RWPE2 (cell line): Measurements from ENCODE around the gene RBMY1B.
"Not testable (repeated sequence)": the region's sequence is repeated elsewhere in the genome, so short reads cannot be mapped to it uniquely, and the experiment has no call there.

ENCODE experiments used
- ATAC-seq: fragments of 200-7000 bp; cut with Tn5 transposase; 3 replicates; pipeline ENCODE4 v1.9.1; 2021; ENCODE audit warnings: low read depth
- DNase-seq: peaks from one replicate; pipeline ENCODE4 v3.0.0-alpha.2; 2020; ENCODE audit warnings: low spot score
- H3K27ac ChIP-seq: fragments of 450-650 bp; 2 replicates; pipeline ENCODE4 v1.5.1; 2017; ENCODE audit warnings: mild to moderate bottlenecking; ENCODE audit not compliant: poor library complexity, severe bottlenecking
- H3K27me3 ChIP-seq: fragments of 250-450 bp; sonication (Bioruptor Pico); 2 replicates; pipeline ENCODE4 v1.5.1; 2021; ENCODE audit warnings: mild to moderate bottlenecking, moderate library complexity; ENCODE audit not compliant: insufficient read depth, poor library complexity, severe bottlenecking
- H3K36me3 ChIP-seq: fragments of 250-450 bp; sonication (Bioruptor Pico); 2 replicates; pipeline ENCODE4 v1.5.1; 2020; ENCODE audit warnings: low read depth, mild to moderate bottlenecking, moderate library complexity
- H3K4me1 ChIP-seq: fragments of 250-450 bp; sonication (Bioruptor Pico); 2 replicates; pipeline ENCODE4 v1.5.1; 2021; ENCODE audit warnings: mild to moderate bottlenecking, moderate library complexity; ENCODE audit not compliant: insufficient read depth, poor library complexity, severe bottlenecking
- H3K4me3 ChIP-seq: fragments of 250-450 bp; sonication (Bioruptor Pico); 2 replicates; pipeline ENCODE4 v1.5.1; 2021; ENCODE audit warnings: mild to moderate bottlenecking, moderate library complexity; ENCODE audit not compliant: severe bottlenecking
- H3K9me3 ChIP-seq: fragments of 250-450 bp; sonication (Bioruptor Pico); 2 replicates; pipeline ENCODE4 v1.5.1; 2021; ENCODE audit warnings: mild to moderate bottlenecking, moderate library complexity; ENCODE audit not compliant: severe bottlenecking
- TF ChIP-seq, protein P1 (sequence below): fragments of 450-650 bp; IDR thresholded peaks from one replicate; pipeline ENCODE4 v1.5.1; 2017; ENCODE audit warnings: mild to moderate bottlenecking, moderate library complexity; ENCODE audit not compliant: poor library complexity, severe bottlenecking

Gene RBMY1B

DNA sequence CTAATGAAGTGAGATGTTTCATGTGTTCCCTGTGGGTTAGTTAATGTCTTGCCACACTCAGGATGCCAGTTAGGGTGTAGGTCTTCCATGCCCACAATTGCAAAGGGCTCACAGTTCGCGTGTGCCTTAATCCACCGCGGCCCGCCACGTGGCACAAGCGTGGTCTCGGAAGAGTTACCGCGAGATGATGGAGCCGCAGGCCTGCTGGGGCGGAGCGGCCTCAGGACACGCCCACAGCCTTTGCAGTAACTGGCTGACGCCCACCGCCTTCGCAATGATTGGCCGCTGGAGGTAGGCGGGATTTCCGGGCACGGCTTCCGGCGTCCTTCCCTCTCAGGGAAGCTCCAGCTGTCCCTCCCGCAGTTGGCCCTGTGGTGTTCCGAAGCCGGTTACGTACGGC lies at the start of gene RBMY1B:
Gene RBMY1B, plus strand, starts transcription at position 301 of the 400 bp plus-strand sequence. CDS start 2,013 bp downstream, outside the sequence.
- H3K4me3 ChIP-seq, H3K9me3 ChIP-seq, ATAC-seq, H3K27ac ChIP-seq, H3K4me1 ChIP-seq, DNase-seq, H3K36me3 ChIP-seq, H3K27me3 ChIP-seq: not testable (repeated sequence)

DNA sequence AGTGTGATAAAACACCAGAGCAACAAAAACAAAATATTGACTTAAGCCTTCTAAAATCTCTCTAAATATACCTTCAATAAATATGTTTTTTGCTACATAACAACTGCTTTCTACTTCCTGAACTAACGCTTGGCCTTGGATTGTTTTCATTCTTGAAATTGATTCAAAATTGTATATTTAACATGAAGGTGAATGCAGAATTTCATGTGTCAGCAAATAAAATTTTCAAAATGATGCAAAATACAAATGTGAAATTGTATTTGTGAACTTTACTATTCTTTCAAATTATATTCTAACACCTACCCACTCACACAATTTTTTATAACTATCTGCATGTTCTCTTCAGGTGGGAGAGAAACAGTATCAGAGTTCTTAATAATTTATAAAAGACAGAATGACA lies 48.2 kb upstream of the RBMY1B start:
- not testable (repeated sequence) for ATAC-seq, H3K9me3 ChIP-seq, H3K36me3 ChIP-seq, H3K4me3 ChIP-seq, H3K27me3 ChIP-seq, DNase-seq, H3K4me1 ChIP-seq, H3K27ac ChIP-seq

DNA sequence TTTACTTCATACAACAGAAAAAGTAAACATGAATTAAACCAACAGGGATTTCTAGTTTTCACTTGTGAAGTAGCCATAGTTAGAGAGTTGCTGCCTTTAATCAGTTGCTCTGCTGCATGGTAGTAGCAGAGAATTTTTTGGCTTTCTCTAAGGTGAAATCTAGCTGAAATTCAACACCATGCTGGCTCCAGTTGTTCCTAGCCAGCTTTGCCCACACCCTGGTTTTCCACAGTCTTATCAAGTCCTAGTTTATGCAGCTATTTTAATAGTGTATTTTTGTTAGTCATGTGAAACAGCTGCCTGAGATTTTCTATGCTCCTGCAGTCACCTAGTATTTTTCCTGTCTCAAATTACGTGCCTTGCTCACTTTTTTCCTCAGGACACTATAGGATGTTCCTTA lies 28.2 kb upstream of the RBMY1B start:
- Histone ChIP-seq H3K27ac (no peak overlapping the region), H3K36me3 (no peaks in the 10 kb centered on the region), H3K4me1 (no peaks in the 10 kb centered on the region), H3K9me3 (no peaks in the 10 kb centered on the region), H3K27me3 (no peaks in the 10 kb centered on the region), H3K4me3 (no peak overlapping the region)
- no peak for DNase-seq
- TF ChIP-seq, protein P1, sequence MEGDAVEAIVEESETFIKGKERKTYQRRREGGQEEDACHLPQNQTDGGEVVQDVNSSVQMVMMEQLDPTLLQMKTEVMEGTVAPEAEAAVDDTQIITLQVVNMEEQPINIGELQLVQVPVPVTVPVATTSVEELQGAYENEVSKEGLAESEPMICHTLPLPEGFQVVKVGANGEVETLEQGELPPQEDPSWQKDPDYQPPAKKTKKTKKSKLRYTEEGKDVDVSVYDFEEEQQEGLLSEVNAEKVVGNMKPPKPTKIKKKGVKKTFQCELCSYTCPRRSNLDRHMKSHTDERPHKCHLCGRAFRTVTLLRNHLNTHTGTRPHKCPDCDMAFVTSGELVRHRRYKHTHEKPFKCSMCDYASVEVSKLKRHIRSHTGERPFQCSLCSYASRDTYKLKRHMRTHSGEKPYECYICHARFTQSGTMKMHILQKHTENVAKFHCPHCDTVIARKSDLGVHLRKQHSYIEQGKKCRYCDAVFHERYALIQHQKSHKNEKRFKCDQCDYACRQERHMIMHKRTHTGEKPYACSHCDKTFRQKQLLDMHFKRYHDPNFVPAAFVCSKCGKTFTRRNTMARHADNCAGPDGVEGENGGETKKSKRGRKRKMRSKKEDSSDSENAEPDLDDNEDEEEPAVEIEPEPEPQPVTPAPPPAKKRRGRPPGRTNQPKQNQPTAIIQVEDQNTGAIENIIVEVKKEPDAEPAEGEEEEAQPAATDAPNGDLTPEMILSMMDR = no peak
- ATAC-seq = no peak

DNA sequence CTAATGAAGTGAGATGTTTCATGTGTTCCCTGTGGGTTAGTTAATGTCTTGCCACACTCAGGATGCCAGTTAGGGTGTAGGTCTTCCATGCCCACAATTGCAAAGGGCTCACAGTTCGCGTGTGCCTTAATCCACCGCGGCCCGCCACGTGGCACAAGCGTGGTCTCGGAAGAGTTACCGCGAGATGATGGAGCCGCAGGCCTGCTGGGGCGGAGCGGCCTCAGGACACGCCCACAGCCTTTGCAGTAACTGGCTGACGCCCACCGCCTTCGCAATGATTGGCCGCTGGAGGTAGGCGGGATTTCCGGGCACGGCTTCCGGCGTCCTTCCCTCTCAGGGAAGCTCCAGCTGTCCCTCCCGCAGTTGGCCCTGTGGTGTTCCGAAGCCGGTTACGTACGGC lies 23.4 kb downstream of the RBMY1B start, which contains the start of gene RBMY1A1:
Gene RBMY1A1, plus strand, starts transcription at position 301 of the 400 bp plus-strand sequence. CDS start 2,013 bp downstream, outside the sequence.
- H3K27ac ChIP-seq, DNase-seq, ATAC-seq, H3K4me1 ChIP-seq, H3K9me3 ChIP-seq, H3K36me3 ChIP-seq, H3K4me3 ChIP-seq, H3K27me3 ChIP-seq: not testable (repeated sequence)

DNA sequence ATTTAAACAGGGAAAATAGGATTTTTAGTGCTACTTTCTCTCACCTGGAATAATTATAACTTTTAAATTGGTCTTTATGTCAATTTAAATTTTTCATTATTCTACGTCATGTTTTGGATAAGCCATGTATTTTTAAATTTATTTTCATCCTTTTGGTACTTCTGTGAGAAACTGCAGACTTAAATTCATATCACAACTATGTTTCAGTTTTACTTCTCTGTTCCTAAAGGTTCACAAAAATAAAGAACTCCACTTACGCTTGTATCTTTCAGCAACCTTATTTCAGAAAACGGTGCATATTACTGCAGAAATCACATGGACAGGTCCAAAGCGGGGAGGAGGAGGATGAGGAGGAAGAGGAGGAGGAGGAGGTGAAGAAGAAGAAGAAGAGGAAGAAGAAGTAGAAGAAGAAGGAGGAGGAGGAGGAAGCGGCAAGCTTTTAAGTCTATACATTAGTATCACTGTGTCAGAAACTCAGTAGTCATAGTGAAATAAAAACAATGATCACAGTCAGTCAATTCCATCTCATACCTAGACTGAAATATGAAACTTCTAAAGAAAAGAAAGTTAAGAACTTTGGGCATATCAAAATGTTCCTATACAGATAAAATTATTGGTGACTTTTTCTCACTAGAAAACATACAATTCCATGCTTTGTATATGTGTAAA lies 48.3 kb downstream of the RBMY1B start:
- not testable (repeated sequence) for H3K4me3 ChIP-seq, H3K27ac ChIP-seq, H3K36me3 ChIP-seq, ATAC-seq, DNase-seq, H3K9me3 ChIP-seq, H3K27me3 ChIP-seq, H3K4me1 ChIP-seq
